AG09319 (cell line): ENCODE results near the gene POLR1G.

ENCODE experiments used
- DNase-seq: peaks from one replicate; pipeline ENCODE4 v3.0.0-alpha.2; 2010; ENCODE audit warnings: low read depth; ENCODE audit errors: extremely low read depth
- CTCF ChIP-seq: IDR thresholded peaks from 2 replicates; pipeline ENCODE4 v1.5.1; 2011; ENCODE audit warnings: low read depth, mild to moderate bottlenecking, inconsistent platforms, low read length, moderate library complexity

Gene POLR1G

GRCh38 chr19:45443462-45444317, 37.2 kb downstream of the POLR1G start:
- no peak for TF ChIP-seq CTCF
- peak; percentile 74 for DNase-seq

- no peak for TF ChIP-seq CTCF
- DNase-seq: peak; percentile 63
These were observed 38.0 kb downstream of the POLR1G start for GRCh38 chr19:45444318-45445041.

DNA sequence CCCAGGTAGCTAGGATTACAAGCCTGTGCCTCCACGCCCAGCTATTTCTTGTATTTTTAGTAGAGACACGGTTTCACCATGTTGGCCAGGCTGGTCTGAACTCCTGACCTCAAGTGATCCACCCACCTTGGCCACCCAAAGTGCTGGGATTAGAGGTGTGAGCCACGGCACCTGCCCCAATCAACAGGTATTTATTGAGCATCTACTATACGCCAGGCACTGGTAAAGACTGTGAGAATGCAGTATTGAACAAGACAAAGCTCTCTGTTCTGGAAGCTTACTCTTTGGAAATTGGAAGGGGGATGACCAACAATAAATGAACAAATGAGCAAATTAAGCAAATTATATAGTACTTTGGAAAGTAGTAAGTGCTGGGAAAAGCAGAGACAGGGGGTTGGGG, 38.7 kb downstream of the POLR1G start:
- DNase-seq: no peak
- TF ChIP-seq CTCF: no peak

DNA sequence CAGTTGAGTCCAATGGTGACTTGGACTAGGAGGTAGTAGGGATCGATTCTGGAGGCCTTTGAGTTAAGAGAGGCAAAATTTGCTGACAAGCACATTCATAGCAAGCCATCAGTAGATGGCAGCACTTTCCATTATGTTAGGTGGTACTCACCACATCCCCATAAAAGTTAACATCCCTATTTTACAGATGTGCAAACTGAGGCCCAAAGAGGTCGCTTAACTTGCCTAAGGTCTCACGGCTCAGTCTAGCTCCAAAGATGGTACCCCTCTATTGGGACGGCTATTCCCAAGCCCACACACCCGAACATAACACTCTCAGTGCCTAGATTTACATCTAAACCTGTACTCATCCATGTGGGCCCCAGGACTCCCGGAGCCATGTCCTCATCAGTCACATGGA, 39.9 kb downstream of the POLR1G start:
- no peak for DNase-seq
- TF ChIP-seq CTCF: peak; percentile 26

GRCh38 chr19:45446944-45447343, 40.5 kb downstream of the POLR1G start:
- no peak for TF ChIP-seq CTCF
- DNase-seq: no peak

GRCh38 chr19:45448425-45448756, 41.9 kb downstream of the POLR1G start:
- no peak for DNase-seq
- no peak for TF ChIP-seq CTCF

- TF ChIP-seq CTCF: no peak
- no peak for DNase-seq
These were observed 42.4 kb downstream of the POLR1G start for GRCh38 chr19:45448887-45449299.
